Spleen (tissue), 7 donors: ENCODE results near the gene TENM4.

Experiments
- CTCF ChIP-seq, 11 experiments: fragments of 200-600 bp in 7 of 11; fragments of 450-650 bp in 4 of 11; sonication (generic) in 4 of 11; IDR thresholded peaks in 8 of 11; conservative IDR thresholded peaks in 3 of 11; 1 replicate in 7 of 11; 2 replicates in 4 of 11; pipeline versions ENCODE4 v1.4.0 to v1.8.0; 2016 to 2021; ENCODE audit warnings: antibody characterized with exemption in 11 of 11, inconsistent platforms in 4 of 11, mild to moderate bottlenecking in 1 of 11
- POLR2A ChIP-seq, 3 donors: fragments of 450-650 bp; IDR thresholded peaks; one replicate each; pipeline ENCODE4 v1.5.1; 2017; ENCODE audit warnings: antibody characterized with exemption in 3 of 3, mild to moderate bottlenecking in 1 of 3
- POLR2AphosphoS5 ChIP-seq, 3 donors: sonication (generic); formaldehyde crosslinking; IDR thresholded peaks; one replicate each; pipeline ENCODE4 v1.5.1; 2017; ENCODE audit warnings: antibody characterized with exemption in 3 of 3
- donor health status: DM: no; HTN: no; CAD: no; lungs with moderate emphysema.
- donor health status: DM: no; HTN: no; CAD: no.
- donor health status: DM: no; HTN: no; CAD: no.

- no peak for TF ChIP-seq CTCF (IDR thresholded peaks at IDR 0.05 in 8 of 11, conservative IDR thresholded peaks at IDR 0.05 in 3 of 11)
- TF ChIP-seq POLR2AphosphoS5 (IDR thresholded peaks at IDR 0.05): no peak
- TF ChIP-seq POLR2A (IDR thresholded peaks at IDR 0.05): no peak
Measured at GRCh38 chr11:78851878-78852586, 588.8 kb downstream of the TENM4 start.
